ENCODE measurements around the gene FCHSD1. TPM values are rescaled to one million over a fixed set of nuclear protein-coding genes. Genes with fewer than 3 reads are reported as not detected.

Gene FCHSD1
- total RNA-seq, 1 donor = 22.4 TPM

GRCh38 chr5:141602606-141603005 lies 48.6 kb downstream of the FCHSD1 start:
- peaks cover 73% of the 10 kb centered on the region for H3K79me2 ChIP-seq (ENCODE audit: insufficient read depth, low read length)

GRCh38 chr5:141598391-141599345 lies 52.5 kb downstream of the FCHSD1 start:
- peak; percentile 38 for DNase-seq (ENCODE audit: insufficient read length, low spot score, missing footprints)
- H3K4me2 ChIP-seq (ENCODE audit: insufficient read depth, low read length) = no peak overlapping the region
- H3K4me3 ChIP-seq (ENCODE audit: insufficient read depth, low read length) = no peak overlapping the region
- no peaks in the 10 kb centered on the region for H3K9me3 ChIP-seq (ENCODE audit: low read depth, low read length)
- no peaks in the 10 kb centered on the region for H3K36me3 ChIP-seq (ENCODE audit: insufficient read depth, low read length)
- H3K27ac ChIP-seq (ENCODE audit: low read depth, low read length) = peak overlapping the region; percentile 62
- no peaks in the 10 kb centered on the region for H3K27me3 ChIP-seq (ENCODE audit: insufficient read depth, low read length)
- peaks cover 14% of the 10 kb centered on the region for H3K4me1 ChIP-seq (ENCODE audit: insufficient read depth, low read length)
- H3K79me2 ChIP-seq (ENCODE audit: insufficient read depth, low read length) = peaks cover 80% of the 10 kb centered on the region
- no peaks in the 10 kb centered on the region for H4K20me1 ChIP-seq (ENCODE audit: insufficient read depth, low read length)
- no peak for TF ChIP-seq CTCF (IDR thresholded peaks at IDR 0.05; ENCODE audit: extremely low read depth, low read depth, low read length)
- H2AFZ ChIP-seq (ENCODE audit: low read length) = peak overlapping the region; percentile 36

More at GRCh38 chr5:141602606-141603005, 48.6 kb downstream of the FCHSD1 start:
- Histone ChIP-seq H3K4me1 (ENCODE audit: insufficient read depth, low read length) (peaks cover 39% of the 10 kb centered on the region), H3K27me3 (ENCODE audit: insufficient read depth, low read length) (no peaks in the 10 kb centered on the region), H2AFZ (ENCODE audit: low read length) (no peak overlapping the region), H3K27ac (ENCODE audit: low read depth, low read length) (peak overlapping the region; percentile 95), H3K9me3 (ENCODE audit: low read depth, low read length) (no peaks in the 10 kb centered on the region), H3K36me3 (ENCODE audit: insufficient read depth, low read length) (no peaks in the 10 kb centered on the region), H3K4me3 (ENCODE audit: insufficient read depth, low read length) (no peak overlapping the region), H4K20me1 (ENCODE audit: insufficient read depth, low read length) (no peaks in the 10 kb centered on the region), H3K4me2 (ENCODE audit: insufficient read depth, low read length) (no peak overlapping the region)
- no peak for DNase-seq (ENCODE audit: insufficient read length, low spot score, missing footprints)
- TF ChIP-seq CTCF (IDR thresholded peaks at IDR 0.05; ENCODE audit: extremely low read depth, low read depth, low read length) = no peak

- Histone ChIP-seq H3K4me1 (ENCODE audit: insufficient read depth, low read length) (peaks cover 12% of the 10 kb centered on the region), H3K4me3 (ENCODE audit: insufficient read depth, low read length) (no peak overlapping the region), H3K9me3 (ENCODE audit: low read depth, low read length) (no peaks in the 10 kb centered on the region), H3K27me3 (ENCODE audit: insufficient read depth, low read length) (no peaks in the 10 kb centered on the region), H3K36me3 (ENCODE audit: insufficient read depth, low read length) (no peaks in the 10 kb centered on the region), H3K4me2 (ENCODE audit: insufficient read depth, low read length) (no peak overlapping the region), H2AFZ (ENCODE audit: low read length) (no peak overlapping the region), H3K27ac (ENCODE audit: low read depth, low read length) (no peak overlapping the region), H4K20me1 (ENCODE audit: insufficient read depth, low read length) (no peaks in the 10 kb centered on the region), H3K79me2 (ENCODE audit: insufficient read depth, low read length) (peaks cover 78% of the 10 kb centered on the region)
- DNase-seq (ENCODE audit: insufficient read length, low spot score, missing footprints) = no peak
- TF ChIP-seq CTCF (IDR thresholded peaks at IDR 0.05; ENCODE audit: extremely low read depth, low read depth, low read length) = no peak
Observed at GRCh38 chr5:141597814-141598213, 53.4 kb downstream of the FCHSD1 start.

GRCh38 chr5:141597394-141597793 lies 53.8 kb downstream of the FCHSD1 start:
- Histone ChIP-seq H3K27me3 (ENCODE audit: insufficient read depth, low read length) (no peaks in the 10 kb centered on the region), H3K4me2 (ENCODE audit: insufficient read depth, low read length) (no peak overlapping the region), H2AFZ (ENCODE audit: low read length) (no peak overlapping the region), H3K36me3 (ENCODE audit: insufficient read depth, low read length) (no peaks in the 10 kb centered on the region), H3K4me3 (ENCODE audit: insufficient read depth, low read length) (no peak overlapping the region), H3K9me3 (ENCODE audit: low read depth, low read length) (no peaks in the 10 kb centered on the region), H3K79me2 (ENCODE audit: insufficient read depth, low read length) (peaks cover 77% of the 10 kb centered on the region), H4K20me1 (ENCODE audit: insufficient read depth, low read length) (no peaks in the 10 kb centered on the region), H3K27ac (ENCODE audit: low read depth, low read length) (no peak overlapping the region), H3K4me1 (ENCODE audit: insufficient read depth, low read length) (peaks cover 12% of the 10 kb centered on the region)
- DNase-seq (ENCODE audit: insufficient read length, low spot score, missing footprints) = no peak
- TF ChIP-seq CTCF (IDR thresholded peaks at IDR 0.05; ENCODE audit: extremely low read depth, low read depth, low read length) = no peak

Data from osteoblast (primary cell).